Neural cell (in vitro differentiated cells): ENCODE results near the gene C20orf144. TPM values are rescaled to one million over a fixed set of nuclear protein-coding genes. Genes with fewer than 3 reads are reported as not detected.

Experiments used
- H2AFZ ChIP-seq: fragments of 200-600, 300-800 bp; sonication (generic), shearing (Covaris generic); 2 replicates; pipeline ENCODE4 v1.6.0; 2014; ENCODE audit warnings: low read depth, mild to moderate bottlenecking, antibody characterized with exemption, low read length, moderate library complexity
- H3F3A ChIP-seq: fragments of 200-600 bp; shearing (Covaris generic); 2 replicates; pipeline ENCODE4 v1.6.1; 2016; ENCODE audit warnings: mild to moderate bottlenecking, moderate library complexity, mixed read lengths, antibody characterized with exemption, low read length; ENCODE audit not compliant: insufficient read depth, poor library complexity, severe bottlenecking
- H3K27ac ChIP-seq: fragments of 200-600, 300-800 bp; sonication (generic), shearing (Covaris generic); 2 replicates; pipeline ENCODE4 v1.5.1; 2014; ENCODE audit warnings: mild to moderate bottlenecking, low read length, moderate library complexity
- H3K27me3 ChIP-seq: fragments of 300-800, 200-600 bp; sonication (generic), shearing (Covaris generic); 2 replicates; pipeline ENCODE4 v1.6.0; 2014; ENCODE audit warnings: mild to moderate bottlenecking, low read depth, low read length, moderate library complexity; ENCODE audit not compliant: insufficient read depth
- H3K36me3 ChIP-seq: fragments of 300-800, 200-600 bp; sonication (generic), shearing (Covaris generic); 2 replicates; pipeline ENCODE4 v1.5.1; 2014; ENCODE audit warnings: mild to moderate bottlenecking, antibody characterized with exemption, low read length, moderate library complexity; ENCODE audit not compliant: insufficient read depth
- H3K4me2 ChIP-seq: fragments of 300-800, 200-600 bp; sonication (generic), shearing (Covaris generic); 2 replicates; pipeline ENCODE4 v1.6.0; 2014; ENCODE audit warnings: mild to moderate bottlenecking, low read length
- H3K4me3 ChIP-seq: fragments of 300-800, 200-600 bp; sonication (generic), shearing (Covaris generic); 2 replicates; pipeline ENCODE4 v1.5.1; 2014; ENCODE audit warnings: mild to moderate bottlenecking, low read length, moderate library complexity
- H3K79me2 ChIP-seq: fragments of 200-600 bp; shearing (Covaris generic); replicated peaks from 2 replicates; pipeline ENCODE4 v1.6.0; 2014; ENCODE audit warnings: mild to moderate bottlenecking, low read length, moderate library complexity; ENCODE audit not compliant: insufficient read depth
- H3K9ac ChIP-seq: fragments of 300-800, 200-600 bp; sonication (generic), shearing (Covaris generic); 2 replicates; pipeline ENCODE4 v1.6.1; 2016; ENCODE audit warnings: mild to moderate bottlenecking, low read length, mixed read lengths
- H3K9me2 ChIP-seq: fragments of 200-600 bp; shearing (Covaris generic); 2 replicates; pipeline ENCODE4 v1.6.1; 2016; ENCODE audit warnings: mild to moderate bottlenecking, low read length, mixed read lengths; ENCODE audit not compliant: insufficient read depth
- H3K9me3 ChIP-seq: fragments of 200-600, 300-800 bp; sonication (generic), shearing (Covaris generic); 2 replicates; pipeline ENCODE4 v1.6.1; 2016; ENCODE audit warnings: mild to moderate bottlenecking, mixed run types, low read length, moderate library complexity, mixed read lengths
- H4K20me1 ChIP-seq: fragments of 200-600 bp; shearing (Covaris generic); 2 replicates; pipeline ENCODE4 v1.6.1; 2016; ENCODE audit warnings: mild to moderate bottlenecking, mixed run types; ENCODE audit not compliant: insufficient read depth
- EP300 ChIP-seq: fragments of 450-650 bp; conservative IDR thresholded peaks from 2 replicates; pipeline ENCODE4 v1.6.1; 2014; ENCODE audit warnings: antibody characterized with exemption, mild to moderate bottlenecking, moderate library complexity; ENCODE audit not compliant: poor library complexity, severe bottlenecking
- EZH2 ChIP-seq: fragments of 200-600, 300-800 bp; shearing (Covaris generic), sonication (generic); IDR thresholded peaks from 2 replicates; pipeline ENCODE4 v1.6.1; 2014; ENCODE audit warnings: antibody characterized with exemption, low read length, borderline replicate concordance, mild to moderate bottlenecking; ENCODE audit not compliant: insufficient read depth, poor library complexity, severe bottlenecking
- MXI1 ChIP-seq: fragments of 450-650 bp; conservative IDR thresholded peaks from 2 replicates; pipeline ENCODE4 v1.6.1; 2014; ENCODE audit warnings: antibody characterized with exemption, mild to moderate bottlenecking; ENCODE audit not compliant: poor library complexity, severe bottlenecking
- POLR2AphosphoS5 ChIP-seq: IDR thresholded peaks from 2 replicates; pipeline ENCODE4 v1.6.1; 2012
- RAD21 ChIP-seq: fragments of 450-650 bp; conservative IDR thresholded peaks from 2 replicates; pipeline ENCODE4 v1.6.1; 2014; ENCODE audit warnings: antibody characterized with exemption, mild to moderate bottlenecking, moderate library complexity
- SMC3 ChIP-seq: fragments of 450-650 bp; conservative IDR thresholded peaks from 2 replicates; pipeline ENCODE4 v1.6.1; 2014; ENCODE audit warnings: antibody characterized with exemption, mild to moderate bottlenecking, moderate library complexity; ENCODE audit not compliant: poor library complexity
- TAF1 ChIP-seq: IDR thresholded peaks from 2 replicates; pipeline ENCODE4 v1.6.1; 2012; ENCODE audit warnings: low read depth
- polyA plus RNA-seq: library from polyadenylated mRNA; depleted of rRNA; stranded (reverse); fragments of >200 nt; gene quantifications from 2 replicates; pipeline ENCODE4 v1.2.3, GENCODE V29; 2014
- TF ChIP-seq, protein P1 (sequence below): fragments of 450-650 bp; IDR thresholded peaks from 2 replicates; pipeline ENCODE4 v1.5.1; 2014; ENCODE audit warnings: antibody characterized with exemption, mild to moderate bottlenecking, moderate library complexity; ENCODE audit not compliant: poor library complexity, severe bottlenecking
- TF ChIP-seq, protein P2 (sequence below): IDR thresholded peaks from 2 replicates; pipeline ENCODE4 v1.6.1; 2012; ENCODE audit warnings: borderline replicate concordance

The C20orf144 gene
- polyA plus RNA-seq, 1 donor from 2014 or later, result not detected

DNA sequence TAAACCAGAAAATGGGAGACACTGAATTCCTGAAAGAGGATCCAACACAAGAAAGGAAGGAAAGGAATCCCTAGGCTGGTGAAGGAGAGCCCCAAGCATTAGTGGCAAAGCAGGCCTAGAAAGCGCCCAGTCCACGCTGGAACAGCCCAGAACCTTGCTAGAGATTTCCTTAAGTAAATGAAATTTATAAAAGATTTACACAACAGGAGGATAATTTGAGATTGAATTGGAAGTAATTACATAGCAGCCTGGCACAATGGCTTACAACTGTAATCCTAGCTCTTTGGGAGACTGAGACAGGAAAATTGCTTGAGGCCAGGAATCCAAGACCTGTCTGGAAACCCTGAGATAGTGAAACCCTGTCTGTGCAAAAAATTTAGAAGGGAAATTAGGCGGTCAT is 26.8 kb upstream of the C20orf144 start:
- peaks cover 5% of the 10 kb centered on the region for H3K36me3 ChIP-seq
- TF ChIP-seq, protein P1, sequence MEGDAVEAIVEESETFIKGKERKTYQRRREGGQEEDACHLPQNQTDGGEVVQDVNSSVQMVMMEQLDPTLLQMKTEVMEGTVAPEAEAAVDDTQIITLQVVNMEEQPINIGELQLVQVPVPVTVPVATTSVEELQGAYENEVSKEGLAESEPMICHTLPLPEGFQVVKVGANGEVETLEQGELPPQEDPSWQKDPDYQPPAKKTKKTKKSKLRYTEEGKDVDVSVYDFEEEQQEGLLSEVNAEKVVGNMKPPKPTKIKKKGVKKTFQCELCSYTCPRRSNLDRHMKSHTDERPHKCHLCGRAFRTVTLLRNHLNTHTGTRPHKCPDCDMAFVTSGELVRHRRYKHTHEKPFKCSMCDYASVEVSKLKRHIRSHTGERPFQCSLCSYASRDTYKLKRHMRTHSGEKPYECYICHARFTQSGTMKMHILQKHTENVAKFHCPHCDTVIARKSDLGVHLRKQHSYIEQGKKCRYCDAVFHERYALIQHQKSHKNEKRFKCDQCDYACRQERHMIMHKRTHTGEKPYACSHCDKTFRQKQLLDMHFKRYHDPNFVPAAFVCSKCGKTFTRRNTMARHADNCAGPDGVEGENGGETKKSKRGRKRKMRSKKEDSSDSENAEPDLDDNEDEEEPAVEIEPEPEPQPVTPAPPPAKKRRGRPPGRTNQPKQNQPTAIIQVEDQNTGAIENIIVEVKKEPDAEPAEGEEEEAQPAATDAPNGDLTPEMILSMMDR, result no peak
- TF ChIP-seq EP300, result no peak
- no peak for TF ChIP-seq TAF1
- no peak for TF ChIP-seq POLR2AphosphoS5
- no peak for TF ChIP-seq EZH2
- no peak for TF ChIP-seq RAD21
- TF ChIP-seq MXI1, result no peak
- no peak for TF ChIP-seq SMC3
- TF ChIP-seq, protein P2, sequence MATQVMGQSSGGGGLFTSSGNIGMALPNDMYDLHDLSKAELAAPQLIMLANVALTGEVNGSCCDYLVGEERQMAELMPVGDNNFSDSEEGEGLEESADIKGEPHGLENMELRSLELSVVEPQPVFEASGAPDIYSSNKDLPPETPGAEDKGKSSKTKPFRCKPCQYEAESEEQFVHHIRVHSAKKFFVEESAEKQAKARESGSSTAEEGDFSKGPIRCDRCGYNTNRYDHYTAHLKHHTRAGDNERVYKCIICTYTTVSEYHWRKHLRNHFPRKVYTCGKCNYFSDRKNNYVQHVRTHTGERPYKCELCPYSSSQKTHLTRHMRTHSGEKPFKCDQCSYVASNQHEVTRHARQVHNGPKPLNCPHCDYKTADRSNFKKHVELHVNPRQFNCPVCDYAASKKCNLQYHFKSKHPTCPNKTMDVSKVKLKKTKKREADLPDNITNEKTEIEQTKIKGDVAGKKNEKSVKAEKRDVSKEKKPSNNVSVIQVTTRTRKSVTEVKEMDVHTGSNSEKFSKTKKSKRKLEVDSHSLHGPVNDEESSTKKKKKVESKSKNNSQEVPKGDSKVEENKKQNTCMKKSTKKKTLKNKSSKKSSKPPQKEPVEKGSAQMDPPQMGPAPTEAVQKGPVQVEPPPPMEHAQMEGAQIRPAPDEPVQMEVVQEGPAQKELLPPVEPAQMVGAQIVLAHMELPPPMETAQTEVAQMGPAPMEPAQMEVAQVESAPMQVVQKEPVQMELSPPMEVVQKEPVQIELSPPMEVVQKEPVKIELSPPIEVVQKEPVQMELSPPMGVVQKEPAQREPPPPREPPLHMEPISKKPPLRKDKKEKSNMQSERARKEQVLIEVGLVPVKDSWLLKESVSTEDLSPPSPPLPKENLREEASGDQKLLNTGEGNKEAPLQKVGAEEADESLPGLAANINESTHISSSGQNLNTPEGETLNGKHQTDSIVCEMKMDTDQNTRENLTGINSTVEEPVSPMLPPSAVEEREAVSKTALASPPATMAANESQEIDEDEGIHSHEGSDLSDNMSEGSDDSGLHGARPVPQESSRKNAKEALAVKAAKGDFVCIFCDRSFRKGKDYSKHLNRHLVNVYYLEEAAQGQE, result no peak

DNA sequence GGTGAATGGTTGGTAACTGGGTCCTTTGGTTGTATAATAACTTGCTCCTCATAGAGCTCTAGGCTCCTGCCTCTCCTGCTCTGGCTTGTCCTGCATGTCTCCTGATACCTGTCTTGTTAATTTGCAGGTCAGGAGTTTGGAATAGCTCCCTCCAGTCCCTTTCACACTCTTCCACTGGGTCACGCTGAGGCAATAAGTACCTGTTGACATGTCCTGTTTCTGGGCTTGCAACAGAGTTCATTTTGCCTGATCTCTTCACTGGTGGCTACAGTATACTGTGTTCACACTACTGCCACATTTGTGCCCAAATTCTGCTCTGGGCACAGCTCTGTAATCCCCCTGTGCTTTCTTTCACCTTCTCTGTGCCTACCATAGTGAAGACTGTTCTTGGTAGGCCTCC is 25.4 kb upstream of the C20orf144 start:
- Histone ChIP-seq H3K27ac (no peak overlapping the region), H3K4me2 (no peak overlapping the region), H3K27me3 (no peaks in the 10 kb centered on the region), H3K9ac (no peak overlapping the region), H4K20me1 (no peaks in the 10 kb centered on the region), H3F3A (no peaks in the 10 kb centered on the region), H3K4me3 (no peak overlapping the region), H3K9me2 (no peaks in the 10 kb centered on the region), H3K9me3 (no peaks in the 10 kb centered on the region), H3K36me3 (peaks cover 5% of the 10 kb centered on the region), H2AFZ (no peak overlapping the region), H3K79me2 (no peaks in the 10 kb centered on the region)
- TF ChIP-seq POLR2AphosphoS5 (no peak), TAF1 (no peak), MXI1 (no peak), EZH2 (no peak), SMC3 (no peak), RAD21 (no peak), EP300 (no peak)
- TF ChIP-seq, protein P2, result no peak
- TF ChIP-seq, protein P1, result no peak

More for the DNA sequence above, 26.8 kb upstream of the C20orf144 start:
- Histone ChIP-seq H2AFZ (no peak overlapping the region), H3K27ac (no peak overlapping the region), H3F3A (no peaks in the 10 kb centered on the region), H4K20me1 (no peaks in the 10 kb centered on the region), H3K4me2 (no peak overlapping the region), H3K9me3 (no peaks in the 10 kb centered on the region), H3K9me2 (no peaks in the 10 kb centered on the region), H3K4me3 (no peak overlapping the region), H3K79me2 (no peaks in the 10 kb centered on the region), H3K27me3 (no peaks in the 10 kb centered on the region), H3K9ac (no peak overlapping the region)
